ENCODE data around the gene CCDC154.

CCDC154 gene

GRCh38 chr16:1477033-1477432 is 32.7 kb upstream of the CCDC154 start:
- FAIRE-seq = no peak
- no peak for DNase-seq (ENCODE audit: insufficient read length, low spot score)
- no peak for TF ChIP-seq CTCF (IDR thresholded peaks at IDR 0.05; ENCODE audit: insufficient read depth, missing control alignments)

GRCh38 chr16:1475552-1476114 is 31.3 kb upstream of the CCDC154 start:
- FAIRE-seq (no peak), DNase-seq (ENCODE audit: insufficient read length, low spot score) (no peak)
- TF ChIP-seq CTCF (IDR thresholded peaks at IDR 0.05; ENCODE audit: insufficient read depth, missing control alignments) = no peak

- FAIRE-seq (no peak), DNase-seq (ENCODE audit: insufficient read length, low spot score) (peak; percentile 99)
- no peak for TF ChIP-seq CTCF (IDR thresholded peaks at IDR 0.05; ENCODE audit: insufficient read depth, missing control alignments)
Measured at GRCh38 chr16:1474796-1475551, 30.6 kb upstream of the CCDC154 start, which contains the start of gene CLCN7. Gene CLCN7, minus strand, starts transcription at chr16:1475028. Its CDS starts 54 bp downstream, at chr16:1474974.

DNA sequence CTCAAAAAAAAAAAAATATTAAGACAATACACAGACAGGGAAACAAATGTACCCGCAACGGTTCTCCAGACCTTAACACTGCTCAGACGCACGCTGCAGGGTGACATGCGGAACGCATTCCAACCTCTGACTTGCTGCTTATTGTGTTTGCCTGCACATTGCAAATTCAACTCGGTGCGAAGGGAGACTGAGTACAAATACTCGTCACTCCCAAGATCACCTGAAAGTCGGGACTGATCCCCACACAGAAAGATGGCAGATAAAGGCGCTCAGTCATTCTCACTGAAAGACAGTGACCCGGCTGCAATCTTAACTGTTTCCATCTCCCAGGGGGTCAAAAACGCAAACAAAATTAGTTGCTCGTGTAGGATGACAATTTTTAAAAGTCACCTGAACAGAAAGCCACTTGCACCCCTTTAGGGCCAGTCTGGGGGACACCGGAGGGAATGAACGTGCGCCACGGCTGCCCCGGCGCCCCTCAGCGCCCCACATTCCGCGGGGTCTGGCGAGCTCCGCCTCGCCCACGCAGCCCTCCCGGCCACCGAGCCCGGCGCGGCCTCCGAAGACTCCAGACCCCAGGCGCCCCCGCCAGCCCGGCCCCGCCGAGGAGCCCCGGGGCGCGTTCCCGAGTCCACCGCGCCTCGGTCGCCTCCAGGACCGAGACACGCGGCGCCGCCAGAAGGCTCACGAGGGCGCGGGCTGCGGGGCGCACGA is 29.9 kb upstream of the CCDC154 start:
- DNase-seq (ENCODE audit: insufficient read length, low spot score) = no peak
- TF ChIP-seq CTCF (IDR thresholded peaks at IDR 0.05; ENCODE audit: insufficient read depth, missing control alignments) = no peak
- no peak for FAIRE-seq

DNA sequence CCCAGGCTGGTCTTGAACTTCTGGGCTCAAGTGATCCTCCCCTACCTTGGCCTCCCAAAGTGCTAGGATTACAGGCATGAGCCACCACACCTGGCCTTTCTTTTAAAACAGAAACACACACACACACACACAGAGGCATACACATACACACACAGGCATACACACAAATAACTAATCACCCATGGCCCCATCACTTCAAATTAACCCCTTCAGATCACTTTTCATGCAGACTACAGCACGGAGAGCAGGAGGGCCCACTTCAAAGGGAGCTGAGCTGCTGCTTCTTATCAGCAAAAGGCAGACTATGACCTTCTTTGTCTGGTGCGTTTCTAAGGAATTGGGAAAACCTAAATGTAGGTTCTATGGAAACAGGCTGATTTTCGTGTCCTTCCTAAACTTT is 28.6 kb upstream of the CCDC154 start:
- no peak for TF ChIP-seq CTCF (IDR thresholded peaks at IDR 0.05; ENCODE audit: insufficient read depth, missing control alignments)
- no peak for FAIRE-seq
- DNase-seq (ENCODE audit: insufficient read length, low spot score) = no peak

DNA sequence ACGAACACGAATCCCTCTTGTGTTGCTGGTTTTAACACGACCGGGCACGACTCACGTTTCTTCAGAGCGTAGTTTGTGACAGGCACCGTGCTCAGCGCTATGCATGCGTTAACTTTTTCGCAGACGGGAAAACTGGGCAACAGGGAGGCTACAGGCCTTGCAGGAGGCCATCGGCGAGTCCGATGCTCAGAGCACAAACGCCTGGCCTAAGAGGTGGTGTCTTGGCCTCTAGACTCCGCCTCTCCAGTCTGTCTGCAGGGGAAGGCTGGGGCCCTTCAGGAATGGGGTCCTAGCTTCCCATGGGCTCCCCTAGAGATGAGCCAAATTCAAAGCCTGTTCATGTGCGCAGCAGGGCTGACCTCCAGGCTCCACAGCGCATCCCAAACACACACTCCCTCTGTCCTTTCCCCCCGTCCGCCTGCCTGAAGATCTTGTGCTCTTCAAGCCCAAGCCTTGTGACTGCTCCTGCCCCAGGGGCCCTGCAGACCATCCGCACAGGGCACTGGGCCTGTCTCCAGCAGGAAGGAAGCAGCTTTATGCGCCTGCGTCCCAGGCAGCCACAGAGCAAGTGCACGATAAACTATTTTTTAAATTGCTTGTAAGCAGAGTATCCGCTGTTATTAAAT is 27.3 kb upstream of the CCDC154 start:
- DNase-seq (ENCODE audit: insufficient read length, low spot score) = no peak
- no peak for TF ChIP-seq CTCF (IDR thresholded peaks at IDR 0.05; ENCODE audit: insufficient read depth, missing control alignments)
- no peak for FAIRE-seq

Measured in D721Med (cell line).